H1 (cell line): ENCODE measurements around the gene FADS6. TPM values are rescaled to one million over a fixed set of nuclear protein-coding genes. Genes with fewer than 3 reads are reported as not detected.

ENCODE experiments used
- CTCF ChIA-PET: fragments of 300-600 bp; sonication (Branson Sonifier 250); formaldehyde crosslinking; loops from one replicate; lab custom pipeline; 2021; ENCODE audit not compliant: partially characterized antibody; lab: Charles Lee
- POLR2A ChIA-PET: fragments of 300-600 bp; sonication (Branson Sonifier 250); formaldehyde crosslinking; loops from one replicate; lab custom pipeline; 2021; ENCODE audit warnings: inconsistent platforms; ENCODE audit not compliant: partially characterized antibody; lab: Charles Lee
- DNase-seq, 2 experiments: peaks; one replicate each; pipeline versions ENCODE4 v3.0.0 to v3.0.0-alpha.2; 2010 to 2022; ENCODE audit warnings: low spot score in 2 of 2, low read depth in 1 of 2, mixed read lengths in 1 of 2
- FAIRE-seq: peaks from 2 replicates; lab custom pipeline; 2011; peaks lifted over from hg19 to GRCh38; lab: Jason Lieb, UNC
- H2AFZ ChIP-seq: 2 replicates; pipeline ENCODE4 v1.8.1; 2012; ENCODE audit warnings: low read length, inconsistent platforms
- H2AK5ac ChIP-seq: 2 replicates; pipeline ENCODE4 v1.6.1; 2013; ENCODE audit warnings: low read depth, low read length
- H2BK120ac ChIP-seq: replicated peaks from 2 replicates; pipeline ENCODE3; 2013; ENCODE audit warnings: low read depth, low read length, inconsistent platforms
- H2BK12ac ChIP-seq: 2 replicates; pipeline ENCODE4 v1.6.1; 2013; ENCODE audit warnings: low read depth, low read length
- H2BK15ac ChIP-seq: 2 replicates; pipeline ENCODE4 v1.6.1; 2013; ENCODE audit warnings: low read length
- H2BK20ac ChIP-seq: 2 replicates; pipeline ENCODE4 v1.6.1; 2013; ENCODE audit warnings: low read length
- H2BK5ac ChIP-seq: 2 replicates; pipeline ENCODE4 v1.6.1; 2013; ENCODE audit warnings: low read depth, low read length
- H3K14ac ChIP-seq: 2 replicates; pipeline ENCODE4 v1.6.1; 2013; ENCODE audit warnings: inconsistent platforms; ENCODE audit not compliant: insufficient read length
- H3K18ac ChIP-seq: 2 replicates; pipeline ENCODE4 v1.6.1; 2013; ENCODE audit warnings: low read length; ENCODE audit errors: extremely low read depth
- H3K23ac ChIP-seq: 2 replicates; pipeline ENCODE4 v1.6.1; 2013; ENCODE audit warnings: inconsistent platforms; ENCODE audit not compliant: insufficient read length
- H3K23me2 ChIP-seq: 2 replicates; pipeline ENCODE4 v1.6.1; 2013; ENCODE audit warnings: low read depth, low read length
- H3K27ac ChIP-seq: 2 replicates; pipeline ENCODE4 v1.6.1; 2011; ENCODE audit warnings: low read depth, low read length, inconsistent platforms
- H3K27me3 ChIP-seq, 4 experiments: replicated peaks in 1 of 4; 1 replicate in 1 of 4; 2 replicates in 3 of 4; pipeline versions ENCODE4 v1.6.1 to v1.8.1; 2011 to 2013; ENCODE audit warnings: low read length in 3 of 4, mild to moderate bottlenecking in 3 of 4, inconsistent platforms in 2 of 4, mixed read lengths in 2 of 4, moderate library complexity in 1 of 4; ENCODE audit not compliant: control insufficient read depth in 3 of 4, insufficient read depth in 3 of 4; ENCODE audit errors: extremely low read depth in 1 of 4
- H3K36me3 ChIP-seq, 4 experiments: 2 replicates each; pipeline versions ENCODE4 v1.6.1 to v1.8.1; 2011 to 2013; ENCODE audit warnings: mild to moderate bottlenecking in 4 of 4, low read length in 3 of 4, moderate library complexity in 2 of 4, control low read depth in 1 of 4, inconsistent platforms in 1 of 4; ENCODE audit not compliant: insufficient read depth in 4 of 4, control insufficient read depth in 2 of 4
- H3K4ac ChIP-seq: replicated peaks from 2 replicates; pipeline ENCODE3; 2013; ENCODE audit warnings: low read length, low read depth, mixed read lengths, inconsistent platforms; ENCODE audit not compliant: insufficient read length
- H3K4me1 ChIP-seq, 4 experiments: replicated peaks in 1 of 4; 1 replicate in 1 of 4; 2 replicates in 3 of 4; pipeline versions ENCODE4 v1.6.1 to v1.8.1; 2011 to 2013; ENCODE audit warnings: low read length in 3 of 4, inconsistent platforms in 2 of 4, mixed read lengths in 1 of 4; ENCODE audit not compliant: insufficient read depth in 4 of 4, control insufficient read depth in 3 of 4
- H3K4me2 ChIP-seq, 2 experiments: 2 replicates each; pipeline versions ENCODE4 v1.6.1 to v1.8.1; 2011 to 2013; ENCODE audit warnings: low read depth in 2 of 2, low read length in 2 of 2, control low read depth in 1 of 2, inconsistent platforms in 1 of 2, mild to moderate bottlenecking in 1 of 2; ENCODE audit not compliant: insufficient read depth in 1 of 2
- H3K4me3 ChIP-seq, 4 experiments: fragments of 200-600, 300-600 bp in 1 of 4; sonication (generic), shearing (Covaris generic), sonication (Bioruptor Twin) in 1 of 4; 2 replicates each; pipeline versions ENCODE4 v1.5.1 to v1.8.1; 2011 to 2016; ENCODE audit warnings: low read length in 4 of 4, low read depth in 3 of 4, control low read depth in 2 of 4, inconsistent platforms in 2 of 4, mild to moderate bottlenecking in 2 of 4, mixed read lengths in 1 of 4, moderate library complexity in 1 of 4; ENCODE audit not compliant: insufficient read depth in 2 of 4; ENCODE audit errors: extremely low read depth in 1 of 4
- H3K56ac ChIP-seq: replicated peaks from 2 replicates; pipeline ENCODE3; 2013; ENCODE audit warnings: low read depth, mild to moderate bottlenecking, mixed read lengths, low read length, inconsistent platforms; ENCODE audit not compliant: insufficient read length
- H3K79me1 ChIP-seq: 2 replicates; pipeline ENCODE4 v1.6.1; 2013; ENCODE audit warnings: low read depth, low read length, control low read depth
- H3K79me2 ChIP-seq, 2 experiments: 2 replicates each; pipeline versions ENCODE4 v1.6.1 to v1.8.1; 2012 to 2013; ENCODE audit warnings: low read length in 2 of 2, mild to moderate bottlenecking in 2 of 2, inconsistent platforms in 1 of 2; ENCODE audit not compliant: insufficient read depth in 2 of 2, control insufficient read depth in 1 of 2
- H3K9ac ChIP-seq, 4 experiments: replicated peaks in 1 of 4; 1 replicate in 1 of 4; 2 replicates in 3 of 4; pipeline versions ENCODE4 v1.6.1 to v1.8.1; 2011 to 2013; ENCODE audit warnings: low read depth in 3 of 4, low read length in 3 of 4, control low read depth in 2 of 4, mild to moderate bottlenecking in 2 of 4, moderate library complexity in 2 of 4, inconsistent platforms in 1 of 4; ENCODE audit errors: extremely low read depth in 1 of 4
- H3K9me3 ChIP-seq, 2 experiments: 2 replicates each; pipeline versions ENCODE4 v1.6.1 to v1.8.1; 2012 to 2013; ENCODE audit warnings: mild to moderate bottlenecking in 2 of 2, moderate library complexity in 2 of 2, control low read depth in 1 of 2, inconsistent platforms in 1 of 2, low read depth in 1 of 2, low read length in 1 of 2, mixed read lengths in 1 of 2; ENCODE audit not compliant: insufficient read depth in 2 of 2
- H4K20me1 ChIP-seq, 2 experiments: replicated peaks in 1 of 2; 2 replicates each; pipeline versions ENCODE3 to v1.8.1; 2011 to 2013; ENCODE audit warnings: inconsistent platforms in 2 of 2, low read length in 2 of 2, mild to moderate bottlenecking in 1 of 2; ENCODE audit not compliant: insufficient read depth in 2 of 2, control insufficient read depth in 1 of 2
- H4K5ac ChIP-seq: 2 replicates; pipeline ENCODE4 v1.6.1; 2013; ENCODE audit warnings: low read length, low read depth, mixed read lengths, inconsistent platforms; ENCODE audit not compliant: insufficient read length
- H4K8ac ChIP-seq: 2 replicates; pipeline ENCODE4 v1.8.0; 2013; ENCODE audit warnings: mild to moderate bottlenecking, moderate library complexity, low read length, inconsistent platforms; ENCODE audit not compliant: insufficient read depth; ENCODE audit errors: extremely low read depth
- H4K91ac ChIP-seq: replicated peaks from 2 replicates; pipeline ENCODE3; 2013; ENCODE audit warnings: low read length, mixed read lengths, inconsistent platforms; ENCODE audit not compliant: insufficient read length
- HDAC2 ChIP-seq, 2 experiments: fragments of 300-600 bp in 1 of 2; sonication (generic) in 1 of 2; IDR thresholded peaks; 2 replicates each; pipeline ENCODE4 v1.6.1; 2011 to 2012; ENCODE audit warnings: low read depth in 2 of 2, low read length in 2 of 2, mild to moderate bottlenecking in 2 of 2, moderate library complexity in 2 of 2, borderline replicate concordance in 1 of 2, inconsistent platforms in 1 of 2
- WGBS, 2 experiments: shearing (Covaris generic) in 1 of 2; methylation state at CpG; one replicate each; pipeline versions ENCODE4 v1.1.6 to v1.1.7; 2013 to 2015; ENCODE audit warnings: low lambda C conversion rate in 2 of 2, mixed read lengths in 2 of 2, inconsistent platforms in 1 of 2, low coverage in 1 of 2, missing lambda C conversion rate in 1 of 2; ENCODE audit not compliant: insufficient replicate concordance in 2 of 2, insufficient coverage in 1 of 2, insufficient read length in 1 of 2; ENCODE audit errors: extremely low coverage in 1 of 2, missing lambda C conversion rate in 1 of 2; 5-methylcytosine and 5-hydroxymethylcytosine counted together
- polyA plus RNA-seq, 7 experiments: library from polyadenylated mRNA; depleted of rRNA in 3 of 7; stranded (reverse) in 5 of 7; unstranded in 2 of 7; fragments of >200 nt in 5 of 7; fragments of 200-250 nt in 2 of 7; gene quantifications; 1 replicate in 5 of 7; 2 replicates in 1 of 7; 4 replicates in 1 of 7; pipeline versions ENCODE4 v1.2.1 to v1.2.3, GENCODE V29; 2011 to 2013; ENCODE audit warnings: missing spikeins in 2 of 7, mixed read lengths in 2 of 7
- total RNA-seq: library from RNA; stranded (reverse); fragmentation: NEBNext Ultra II Directional; extraction: Animal tissue kit (Norgen Biotek cat#: 25700); gene quantifications from 2 replicates; pipeline ENCODE4 v1.2.1, GENCODE V29; 2021

Gene FADS6
- total and polyA plus RNA-seq, 2 of the 8 experiments (the other 6 are each of a cell fraction or from before 2014, with no cell fraction given): 0.56 to 2.5 TPM

DNA sequence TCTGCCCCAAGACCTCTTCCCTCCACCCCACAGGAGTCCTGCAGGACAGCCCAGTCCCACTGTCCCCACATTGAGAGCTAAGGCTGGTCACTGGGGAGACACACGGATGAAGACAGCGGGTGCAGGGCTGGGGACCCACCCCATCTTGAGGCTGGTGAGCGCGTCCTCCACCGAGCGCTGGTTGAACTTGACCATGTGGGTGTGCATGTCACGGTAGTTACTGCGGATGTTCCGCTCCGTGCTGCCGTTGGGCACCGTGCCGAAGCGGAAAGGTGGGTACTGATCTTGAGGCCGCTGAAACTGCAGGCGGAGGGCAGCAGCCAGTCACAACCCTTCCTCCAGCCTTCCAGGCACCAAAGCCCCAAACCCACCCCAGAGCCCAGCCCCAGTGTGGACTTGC lies 46.8 kb downstream of the FADS6 start:
- Histone ChIP-seq H2BK15ac (no peak overlapping the region; the same call in 1 of the 2 replicates), H3K27me3 (peaks cover 23 to 82% (median 64%) of the 10 kb centered on the region in 4 experiments), H3K79me2 (no peaks in the 10 kb centered on the region), H3K9ac (no peak overlapping the region), H2BK12ac (no peak overlapping the region), H3K4ac (no peak overlapping the region), H3K27ac (no peak overlapping the region), H3K79me1 (no peaks in the 10 kb centered on the region), H2BK20ac (no peak overlapping the region), H2AFZ (no peak overlapping the region), H4K8ac (no peak overlapping the region), H3K4me2 (no peak overlapping the region), H3K56ac (no peak overlapping the region), H3K36me3 (no peaks in the 10 kb centered on the region), H3K4me1 (peaks cover 0 to 9% (median 4%) of the 10 kb centered on the region in 4 experiments; a peak in 5 of 7 replicates), H4K5ac (no peak overlapping the region), H2AK5ac (no peak overlapping the region), H4K91ac (no peak overlapping the region), H3K23me2 (peaks cover 3% of the 10 kb centered on the region; the same call in 1 of the 2 replicates), H3K23ac (no peak overlapping the region), H3K9me3 (no peaks in the 10 kb centered on the region), H2BK5ac (no peak overlapping the region), H3K18ac (no peak overlapping the region), H3K14ac (no peak overlapping the region), H2BK120ac (no peak overlapping the region), H3K4me3 (no peak overlapping the region), H4K20me1 (peaks cover 13 to 14% of the 10 kb centered on the region in 2 experiments)
- no peak for DNase-seq
- no peak for FAIRE-seq
- CTCF ChIA-PET: interaction anchor here (0.9 to 99.6 kb wide), 4 partner anchors 3 to 110 kb away, joined by 3 to 2981 read pairs (median 1492); partner anchors contain the start of genes FDXR, GRIN2C, NAT9 and RAB37
- POLR2A ChIA-PET: interaction anchor here (0.8 kb wide), 1 partner anchor 22 kb away, joined by 3 read pairs; no protein-coding TSS in a partner anchor
- 85% methylated on average over 16 of the region's 16 CpGs; no CpG with 5 or more reads in 1 of the 2 experiments for WGBS, 2 experiments
- TF ChIP-seq HDAC2 (IDR thresholded peaks at IDR 0.05; ENCODE audit: borderline replicate concordance in 1 of 2, low read depth in 2 of 2, low read length in 2 of 2): no peak
